Transverse colon (tissue), 4 donors: ENCODE data around the gene CLDN6.
A peak's percentile ranks its signal among the peaks of the same experiment; 100 is the strongest.

ENCODE experiments used
- EP300 ChIP-seq: sonication (generic); formaldehyde crosslinking; IDR thresholded peaks from one replicate; pipeline ENCODE4 v1.6.1; 2017; ENCODE audit warnings: antibody characterized with exemption, low read depth
- POLR2A ChIP-seq: fragments of 450-650 bp; IDR thresholded peaks from one replicate; pipeline ENCODE4 v1.6.1; 2016; ENCODE audit warnings: antibody characterized with exemption, mild to moderate bottlenecking, moderate library complexity
- POLR2AphosphoS5 ChIP-seq, 3 donors: sonication (generic); formaldehyde crosslinking; IDR thresholded peaks; one replicate each; pipeline ENCODE4 v1.6.1; 2016; ENCODE audit warnings: antibody characterized with exemption in 3 of 3
- TF ChIP-seq, protein P1 (sequence below), 5 experiments: fragments of 200-600 bp in 3 of 5; fragments of 450-650 bp in 2 of 5; sonication (generic) in 3 of 5; IDR thresholded peaks; 1 replicate in 2 of 5; 2 replicates in 3 of 5; pipeline ENCODE4 v1.5.1; 2016 to 2017; ENCODE audit warnings: antibody characterized with exemption in 5 of 5, inconsistent platforms in 3 of 5, mild to moderate bottlenecking in 2 of 5, moderate library complexity in 1 of 5

DNA sequence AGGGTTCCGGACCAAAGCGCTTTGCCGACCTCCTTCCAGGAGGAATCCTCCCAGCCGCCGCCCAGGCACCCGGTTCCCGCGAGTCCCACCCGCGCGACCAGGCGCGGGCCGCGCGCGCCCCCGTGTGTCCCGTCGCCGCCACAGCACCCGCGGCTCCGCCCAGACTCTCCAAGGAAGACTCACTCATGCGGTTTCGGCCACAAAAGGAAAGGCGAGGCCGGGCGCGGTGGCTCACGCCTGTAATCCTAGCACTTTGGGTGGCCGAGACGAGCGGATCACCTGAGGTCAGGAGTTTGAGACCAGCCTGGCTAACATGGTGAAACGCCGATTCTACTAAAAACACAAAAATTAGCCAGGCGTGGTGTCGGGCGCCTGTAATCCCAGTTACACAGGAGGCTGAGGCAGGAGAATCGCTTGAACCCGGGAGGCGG lies 34.3 kb downstream of the CLDN6 start:
- TF ChIP-seq POLR2A (no peak), POLR2AphosphoS5 (IDR thresholded peaks at IDR 0.05) (no peak), EP300 (no peak)
- TF ChIP-seq, protein P1, sequence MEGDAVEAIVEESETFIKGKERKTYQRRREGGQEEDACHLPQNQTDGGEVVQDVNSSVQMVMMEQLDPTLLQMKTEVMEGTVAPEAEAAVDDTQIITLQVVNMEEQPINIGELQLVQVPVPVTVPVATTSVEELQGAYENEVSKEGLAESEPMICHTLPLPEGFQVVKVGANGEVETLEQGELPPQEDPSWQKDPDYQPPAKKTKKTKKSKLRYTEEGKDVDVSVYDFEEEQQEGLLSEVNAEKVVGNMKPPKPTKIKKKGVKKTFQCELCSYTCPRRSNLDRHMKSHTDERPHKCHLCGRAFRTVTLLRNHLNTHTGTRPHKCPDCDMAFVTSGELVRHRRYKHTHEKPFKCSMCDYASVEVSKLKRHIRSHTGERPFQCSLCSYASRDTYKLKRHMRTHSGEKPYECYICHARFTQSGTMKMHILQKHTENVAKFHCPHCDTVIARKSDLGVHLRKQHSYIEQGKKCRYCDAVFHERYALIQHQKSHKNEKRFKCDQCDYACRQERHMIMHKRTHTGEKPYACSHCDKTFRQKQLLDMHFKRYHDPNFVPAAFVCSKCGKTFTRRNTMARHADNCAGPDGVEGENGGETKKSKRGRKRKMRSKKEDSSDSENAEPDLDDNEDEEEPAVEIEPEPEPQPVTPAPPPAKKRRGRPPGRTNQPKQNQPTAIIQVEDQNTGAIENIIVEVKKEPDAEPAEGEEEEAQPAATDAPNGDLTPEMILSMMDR (IDR thresholded peaks at IDR 0.05), result peak; percentile 64 to 97 (median 93)
